H9 (cell line): ENCODE measurements around the gene REV1. TPM values are rescaled to one million over a fixed set of nuclear protein-coding genes. Genes with fewer than 3 reads are reported as not detected.

ENCODE experiments used
- DNase-seq: peaks from one replicate; pipeline ENCODE4 v3.0.0-alpha.2; 2017
- H2AFZ ChIP-seq: one replicate; pipeline ENCODE4 v1.6.1; 2013; ENCODE audit warnings: mild to moderate bottlenecking, low read length, control low read depth, moderate library complexity
- H2AK5ac ChIP-seq: 2 replicates; pipeline ENCODE4 v1.6.1; 2013; ENCODE audit warnings: low read length, control low read depth, mixed read lengths; ENCODE audit not compliant: insufficient read length
- H2BK120ac ChIP-seq: one replicate; pipeline ENCODE4 v1.6.1; 2013; ENCODE audit warnings: low read depth, mild to moderate bottlenecking, low read length, control low read depth, inconsistent platforms; ENCODE audit not compliant: poor library complexity, severe bottlenecking
- H2BK12ac ChIP-seq: 2 replicates; pipeline ENCODE4 v1.6.1; 2013; ENCODE audit warnings: low read length, control low read depth, mixed read lengths, low read depth; ENCODE audit not compliant: insufficient read length
- H2BK15ac ChIP-seq: 2 replicates; pipeline ENCODE4 v1.6.1; 2013; ENCODE audit warnings: low read depth, low read length, control low read depth
- H2BK20ac ChIP-seq: one replicate; pipeline ENCODE4 v1.6.1; 2013; ENCODE audit warnings: low read depth, mild to moderate bottlenecking, low read length, control low read depth, inconsistent platforms; ENCODE audit not compliant: poor library complexity, severe bottlenecking
- H2BK5ac ChIP-seq: 2 replicates; pipeline ENCODE4 v1.6.1; 2013; ENCODE audit warnings: low read length, control low read depth, mixed read lengths; ENCODE audit not compliant: insufficient read length
- H3K14ac ChIP-seq: 2 replicates; pipeline ENCODE4 v1.6.1; 2013; ENCODE audit warnings: low read length, control low read depth; ENCODE audit not compliant: insufficient read depth
- H3K18ac ChIP-seq: 2 replicates; pipeline ENCODE4 v1.6.1; 2013; ENCODE audit warnings: low read depth, mild to moderate bottlenecking, mixed read lengths, low read length, control low read depth; ENCODE audit not compliant: insufficient read length
- H3K23ac ChIP-seq: 2 replicates; pipeline ENCODE4 v1.6.1; 2013; ENCODE audit warnings: low read length, control low read depth, mixed read lengths, low read depth; ENCODE audit not compliant: insufficient read length
- H3K23me2 ChIP-seq: 2 replicates; pipeline ENCODE4 v1.6.1; 2013; ENCODE audit warnings: low read depth, mild to moderate bottlenecking, mixed read lengths, low read length, control low read depth; ENCODE audit not compliant: insufficient read length, poor library complexity, severe bottlenecking
- H3K27ac ChIP-seq: 2 replicates; pipeline ENCODE4 v1.5.1; 2013; ENCODE audit warnings: low read length, control low read depth, mixed read lengths, low read depth; ENCODE audit not compliant: insufficient read length
- H3K27me3 ChIP-seq: 2 replicates; pipeline ENCODE4 v1.6.1; 2013; ENCODE audit warnings: low read length, control low read depth, inconsistent platforms; ENCODE audit not compliant: insufficient read depth
- H3K4ac ChIP-seq: 2 replicates; pipeline ENCODE4 v1.6.1; 2013; ENCODE audit warnings: low read depth, mild to moderate bottlenecking, control low read depth, inconsistent platforms, low read length, moderate library complexity
- H3K4me1 ChIP-seq: 2 replicates; pipeline ENCODE4 v1.6.1; 2013; ENCODE audit warnings: low read length, control low read depth, inconsistent platforms; ENCODE audit not compliant: insufficient read depth
- H3K4me2 ChIP-seq: 2 replicates; pipeline ENCODE4 v1.6.1; 2013; ENCODE audit warnings: low read length, control low read depth, mixed read lengths; ENCODE audit not compliant: insufficient read length, insufficient read depth
- H3K56ac ChIP-seq: 2 replicates; pipeline ENCODE4 v1.6.1; 2013; ENCODE audit warnings: low read depth, mild to moderate bottlenecking, mixed read lengths, low read length, control low read depth; ENCODE audit not compliant: insufficient read length
- H3K79me1 ChIP-seq: 2 replicates; pipeline ENCODE4 v1.6.1; 2013; ENCODE audit warnings: low read depth, mild to moderate bottlenecking, moderate library complexity, low read length, control low read depth, inconsistent platforms; ENCODE audit not compliant: insufficient read depth, poor library complexity, severe bottlenecking
- H3K79me2 ChIP-seq: 2 replicates; pipeline ENCODE4 v1.6.1; 2013; ENCODE audit warnings: low read length, control low read depth, inconsistent platforms; ENCODE audit not compliant: insufficient read depth
- H3K9ac ChIP-seq: 2 replicates; pipeline ENCODE4 v1.6.1; 2013; ENCODE audit warnings: low read length, control low read depth, mixed read lengths; ENCODE audit not compliant: insufficient read length; ENCODE audit errors: extremely low read depth
- H3K9me3 ChIP-seq: one replicate; pipeline ENCODE4 v1.6.1; 2013; ENCODE audit warnings: low read depth, low read length, inconsistent platforms; ENCODE audit not compliant: control insufficient read depth
- H3T11ph ChIP-seq: one replicate; pipeline ENCODE4 v1.6.1; 2013; ENCODE audit warnings: mild to moderate bottlenecking, low read length, control low read depth, inconsistent platforms
- H4K20me1 ChIP-seq: one replicate; pipeline ENCODE4 v1.6.1; 2013; ENCODE audit not compliant: control insufficient read depth, insufficient read length, insufficient read depth
- H4K5ac ChIP-seq: 2 replicates; pipeline ENCODE4 v1.6.1; 2013; ENCODE audit warnings: low read depth, mild to moderate bottlenecking, mixed read lengths, low read length, control low read depth; ENCODE audit not compliant: insufficient read length
- H4K8ac ChIP-seq: replicated peaks from 2 replicates; pipeline ENCODE4 v1.6.1; 2013; ENCODE audit warnings: low read length, control low read depth, mixed read lengths, low read depth; ENCODE audit not compliant: insufficient read length
- H4K91ac ChIP-seq: 2 replicates; pipeline ENCODE4 v1.6.1; 2013; ENCODE audit warnings: low read depth, mild to moderate bottlenecking, moderate library complexity, mixed read lengths, low read length, control low read depth; ENCODE audit not compliant: insufficient read length
- H3K27ac Mint-ChIP-seq, 3 experiments: 2 replicates in 2 of 3; 3 replicates in 1 of 3; pipeline ENCODE4 v1.8.0; 2020 to 2021; ENCODE audit warnings: mixed read lengths in 3 of 3, mild to moderate bottlenecking in 1 of 3, moderate library complexity in 1 of 3
- H3K27me3 Mint-ChIP-seq: 2 replicates; pipeline ENCODE4 v1.8.0; 2021; ENCODE audit warnings: low read depth, mild to moderate bottlenecking, moderate library complexity, mixed read lengths
- H3K36me3 Mint-ChIP-seq, 3 experiments: 2 replicates in 2 of 3; 3 replicates in 1 of 3; pipeline ENCODE4 v1.8.0; 2020 to 2021; ENCODE audit warnings: low read depth in 3 of 3, mixed read lengths in 3 of 3; ENCODE audit not compliant: insufficient read depth in 1 of 3
- H3K4me1 Mint-ChIP-seq, 2 experiments: 2 replicates each; pipeline ENCODE4 v1.8.0; 2020; ENCODE audit warnings: mixed read lengths in 2 of 2
- H3K4me3 Mint-ChIP-seq, 2 experiments: 2 replicates in 1 of 2; 3 replicates in 1 of 2; pipeline ENCODE4 v1.8.0; 2020 to 2021; ENCODE audit warnings: mild to moderate bottlenecking in 2 of 2, mixed read lengths in 2 of 2, moderate library complexity in 1 of 2
- H3K9me3 Mint-ChIP-seq, 2 experiments: 2 replicates in 1 of 2; 3 replicates in 1 of 2; pipeline ENCODE4 v1.8.0; 2020; ENCODE audit warnings: mild to moderate bottlenecking in 2 of 2, mixed read lengths in 2 of 2, moderate library complexity in 1 of 2
- CTCF ChIP-seq: fragments of 200-600 bp; sonication (generic); conservative IDR thresholded peaks from 3 replicates; pipeline ENCODE4 v1.8.0; 2021; ENCODE audit warnings: antibody characterized with exemption, mild to moderate bottlenecking
- WGBS: extraction: QIAGEN DNeasy Blood & Tissue Kit; methylation state at CpG from one replicate; pipeline ENCODE4 v1.1.7; 2013; ENCODE audit warnings: missing lambda C conversion rate, low lambda C conversion rate, mixed read lengths; ENCODE audit not compliant: insufficient read length; ENCODE audit errors: extremely low coverage; 5-methylcytosine and 5-hydroxymethylcytosine counted together
- total RNA-seq: library from RNA; stranded (reverse); gene quantifications from 2 replicates; pipeline ENCODE4 v1.2.1, GENCODE V29; 2021

Gene REV1
- total RNA-seq, 1 experiment from 2014 or later, result 41.6 TPM

GRCh38 chr2:99468155-99468554 lies 21.7 kb downstream of the REV1 start:
- no peak overlapping the region for H2BK15ac ChIP-seq
- no peak overlapping the region for H3K23ac ChIP-seq
- no peaks in the 10 kb centered on the region for H3K27me3 ChIP-seq
- H3K9me3 ChIP-seq, result no peaks in the 10 kb centered on the region
- H3K4ac ChIP-seq, result no peak overlapping the region
- Mint-ChIP-seq H3K36me3 (peaks cover 9 to 13% (median 12%) of the 10 kb centered on the region in 3 experiments), H3K27ac (no peak overlapping the region; a peak in 2 of 7 replicates), H3K27me3 (no peaks in the 10 kb centered on the region), H3K4me1 (peaks cover 24 to 31% of the 10 kb centered on the region in 2 experiments), H3K4me3 (no peak overlapping the region), H3K9me3 (peaks cover 0 to 7% of the 10 kb centered on the region in 2 experiments; a peak in 4 of 5 replicates)
- no peak for DNase-seq
- H4K8ac ChIP-seq, result no peak overlapping the region
- H3K23me2 ChIP-seq, result no peaks in the 10 kb centered on the region
- peaks cover 29% of the 10 kb centered on the region; the same call in 1 of the 2 replicates for H3K79me2 ChIP-seq
- H3K56ac ChIP-seq, result no peak overlapping the region
- no peak overlapping the region for H3K14ac ChIP-seq
- H3K4me1 ChIP-seq, result no peaks in the 10 kb centered on the region; the same call in 1 of the 2 replicates
- no peak overlapping the region for H2BK120ac ChIP-seq
- H3K4me2 ChIP-seq, result no peak overlapping the region
- no peak overlapping the region for H2BK20ac ChIP-seq
- no peaks in the 10 kb centered on the region for H4K20me1 ChIP-seq
- no peak for TF ChIP-seq CTCF
- no CpG with 5 or more reads among the region's 4 CpGs for WGBS
- no peak overlapping the region for H2BK5ac ChIP-seq
- H2AFZ ChIP-seq, result no peak overlapping the region
- H3T11ph ChIP-seq, result no peak overlapping the region
- no peak overlapping the region for H4K91ac ChIP-seq
- no peak overlapping the region for H2AK5ac ChIP-seq
- no peak overlapping the region for H3K9ac ChIP-seq
- H3K18ac ChIP-seq, result no peak overlapping the region
- no peak overlapping the region for H2BK12ac ChIP-seq
- no peaks in the 10 kb centered on the region for H3K79me1 ChIP-seq
- H3K27ac ChIP-seq, result no peak overlapping the region
- H4K5ac ChIP-seq, result no peak overlapping the region
